ENCODE measurements around the gene CELA2A.

- TF ChIP-seq NRF1 (IDR thresholded peaks at IDR 0.05; ENCODE audit: low read depth, low read length) (no peak), CTCF (IDR thresholded peaks at IDR 0.05) (no peak)
These were observed 52.4 kb downstream of the CELA2A start for GRCh38 chr1:15508700-15509487.

Data from SK-N-SH (cell line).